Liver (tissue), 9 donors: ENCODE results near the gene PCDH9. TPM values are rescaled to one million over a fixed set of nuclear protein-coding genes. Genes with fewer than 3 reads are reported as not detected.

Experiments used
- DNase-seq: peaks from one replicate; pipeline ENCODE4 v3.0.0-alpha.2; 2017; ENCODE audit warnings: low spot score
- H3K27ac ChIP-seq, 2 donors: one replicate each; pipeline ENCODE4 v1.7.0; 2013; ENCODE audit warnings: inconsistent platforms in 2 of 2, low read length in 2 of 2, control low read depth in 1 of 2, low read depth in 1 of 2, mild to moderate bottlenecking in 1 of 2
- H3K27me3 ChIP-seq, 4 donors: one replicate each; pipeline versions ENCODE4 v1.6.1 to v1.7.0; 2013; ENCODE audit warnings: low read length in 3 of 4, inconsistent platforms in 1 of 4, mild to moderate bottlenecking in 1 of 4, moderate library complexity in 1 of 4; ENCODE audit not compliant: control insufficient read depth in 4 of 4, insufficient read depth in 4 of 4
- H3K36me3 ChIP-seq, 4 donors: one replicate each; pipeline versions ENCODE4 v1.6.1 to v1.7.0; 2013; ENCODE audit warnings: low read length in 3 of 4, mild to moderate bottlenecking in 3 of 4, low read depth in 1 of 4, moderate library complexity in 1 of 4; ENCODE audit not compliant: control insufficient read depth in 4 of 4, insufficient read depth in 3 of 4
- H3K4me1 ChIP-seq, 4 donors: one replicate each; pipeline versions ENCODE4 v1.6.1 to v1.7.0; 2013; ENCODE audit warnings: low read length in 3 of 4, mild to moderate bottlenecking in 3 of 4, moderate library complexity in 1 of 4; ENCODE audit not compliant: control insufficient read depth in 4 of 4, insufficient read depth in 4 of 4
- H3K4me3 ChIP-seq, 3 donors: one replicate each; pipeline versions ENCODE4 v1.6.1 to v1.7.0; 2013; ENCODE audit warnings: low read length in 3 of 3, control low read depth in 1 of 3, low read depth in 1 of 3, mild to moderate bottlenecking in 1 of 3
- H3K9ac ChIP-seq, 2 donors: one replicate each; pipeline ENCODE4 v1.7.0; 2013; ENCODE audit warnings: low read length in 2 of 2, mild to moderate bottlenecking in 2 of 2, moderate library complexity in 2 of 2, control low read depth in 1 of 2, low read depth in 1 of 2
- H3K9me3 ChIP-seq, 4 donors: one replicate each; pipeline versions ENCODE4 v1.6.1 to v1.7.0; 2013; ENCODE audit warnings: low read length in 3 of 4; ENCODE audit not compliant: control insufficient read depth in 4 of 4
- EGR1 ChIP-seq, 2 donors: IDR thresholded peaks; 2 replicates each; pipeline ENCODE4 v1.6.1; 2016 to 2018; ENCODE audit warnings: antibody characterized with exemption in 2 of 2, low read depth in 2 of 2
- FOXA1 ChIP-seq: IDR thresholded peaks from 2 replicates; pipeline ENCODE4 v1.6.1; 2016; ENCODE audit warnings: antibody characterized with exemption
- FOXA2 ChIP-seq: IDR thresholded peaks from 2 replicates; pipeline ENCODE4 v1.6.1; 2016; ENCODE audit warnings: antibody characterized with exemption
- GABPA ChIP-seq, 2 donors: IDR thresholded peaks in 1 of 2; conservative IDR thresholded peaks in 1 of 2; 2 replicates each; pipeline ENCODE4 v1.6.1; 2016; ENCODE audit warnings: antibody characterized with exemption in 2 of 2, mild to moderate bottlenecking in 1 of 2, moderate library complexity in 1 of 2
- HNF4A ChIP-seq, 2 donors: conservative IDR thresholded peaks; 2 replicates each; pipeline ENCODE4 v1.6.1; 2016; ENCODE audit warnings: antibody characterized with exemption in 2 of 2, mild to moderate bottlenecking in 2 of 2
- HNF4G ChIP-seq: IDR thresholded peaks from 2 replicates; pipeline ENCODE4 v1.6.1; 2016; ENCODE audit warnings: antibody characterized with exemption
- JUND ChIP-seq, 2 donors: IDR thresholded peaks; 2 replicates each; pipeline ENCODE4 v1.6.1; 2016; ENCODE audit warnings: antibody characterized with exemption in 2 of 2
- NR2F2 ChIP-seq: IDR thresholded peaks from 2 replicates; pipeline ENCODE4 v1.6.1; 2016; ENCODE audit warnings: antibody characterized with exemption
- RAD21 ChIP-seq, 2 donors: IDR thresholded peaks; 2 replicates each; pipeline ENCODE4 v1.6.1; 2016; ENCODE audit warnings: antibody characterized with exemption in 2 of 2, mild to moderate bottlenecking in 2 of 2
- RXRA ChIP-seq, 2 donors: IDR thresholded peaks; 2 replicates each; pipeline ENCODE4 v1.6.1; 2017 to 2018; ENCODE audit warnings: antibody characterized with exemption in 2 of 2, mild to moderate bottlenecking in 1 of 2
- TAF1 ChIP-seq: conservative IDR thresholded peaks from 2 replicates; pipeline ENCODE4 v1.6.1; 2016; ENCODE audit warnings: antibody characterized with exemption, mild to moderate bottlenecking
- YY1 ChIP-seq: IDR thresholded peaks from 2 replicates; pipeline ENCODE4 v1.6.1; 2016; ENCODE audit warnings: antibody characterized with exemption, mild to moderate bottlenecking
- WGBS: extraction: QIAGEN DNeasy Blood & Tissue Kit; methylation state at CpG from one replicate; pipeline ENCODE4 v1.1.7; 2013; 5-methylcytosine and 5-hydroxymethylcytosine counted together
- polyA plus RNA-seq, 2 donors: library from polyadenylated mRNA; stranded (reverse) in 1 of 2; unstranded in 1 of 2; fragments of 200-250 nt in 1 of 2; fragments of >200 nt in 1 of 2; fragmentation: Nextera tagmentation in 1 of 2; extraction: Ambion mirVana in 1 of 2; gene quantifications; one replicate each; pipeline versions ENCODE4 v1.2.1 to v1.2.3, GENCODE V29; 2013 to 2015
- total RNA-seq, 2 donors: library from RNA; depleted of rRNA; stranded (reverse); fragments of >200 nt; gene quantifications; one replicate each; pipeline ENCODE4 v1.2.3, GENCODE V29; 2014
- TF ChIP-seq, protein P1 (sequence below): fragments of 150-350 bp; IDR thresholded peaks from 2 replicates; pipeline ENCODE4 v1.5.1; 2017; ENCODE audit warnings: improper control_type of control experiment, low read depth, low read length; ENCODE audit not compliant: missing input control
- TF ChIP-seq, protein P2 (sequence below): IDR thresholded peaks from 2 replicates; pipeline ENCODE4 v1.6.1; 2016; ENCODE audit warnings: antibody characterized with exemption
- TF ChIP-seq, protein P3 (sequence below): IDR thresholded peaks from 2 replicates; pipeline ENCODE4 v1.6.1; 2016; ENCODE audit warnings: antibody characterized with exemption, mild to moderate bottlenecking
- donor health status: healthy.
- donor health status: healthy.
- donor health status: healthy.
- donor health status: healthy.
- donor health status: healthy.

PCDH9 gene
- total and polyA plus RNA-seq, 4 donors, result 0.90 to 4.0 (median 2.2) TPM

DNA sequence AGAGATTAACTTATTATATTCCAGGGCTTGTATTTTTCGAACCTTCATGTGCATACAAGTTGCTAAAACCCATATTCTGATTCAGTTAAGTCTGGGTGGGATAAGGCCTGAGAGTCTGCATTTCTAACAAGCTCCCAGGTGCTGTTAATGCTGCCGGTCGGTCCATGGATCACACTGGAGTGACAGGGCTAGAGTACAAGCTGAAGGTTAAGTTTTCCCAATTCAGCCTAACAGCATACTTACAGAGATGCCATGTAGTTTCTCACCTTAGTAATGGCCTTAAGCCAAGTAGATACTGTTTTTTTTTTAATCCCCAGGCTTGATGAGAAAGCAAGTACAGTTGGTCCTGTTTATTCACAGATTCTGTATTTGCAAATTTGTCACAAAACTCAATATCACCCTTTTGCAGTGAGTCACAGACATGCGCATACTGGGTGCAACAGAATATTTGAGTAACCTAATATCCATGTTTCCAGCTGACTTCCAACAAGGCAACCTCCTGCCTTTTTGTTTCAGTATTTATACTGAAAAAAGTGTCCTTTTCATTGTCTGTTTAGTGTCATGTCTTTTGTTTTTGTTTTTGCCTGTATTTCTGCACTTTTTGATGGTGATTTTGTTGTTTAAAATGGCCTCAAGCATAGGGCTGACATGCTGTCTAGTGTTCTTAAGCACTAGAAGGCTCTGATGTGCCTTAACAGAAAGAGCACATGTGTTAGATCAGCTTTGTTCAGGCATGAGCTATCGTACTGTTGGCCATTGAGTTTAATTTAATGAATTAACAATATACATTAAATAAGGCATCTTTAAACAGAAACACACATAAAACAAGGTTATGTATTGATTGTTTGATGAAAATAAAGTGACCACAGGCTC is 875.0 kb downstream of the PCDH9 start (continued):
- TF ChIP-seq, protein P1, sequence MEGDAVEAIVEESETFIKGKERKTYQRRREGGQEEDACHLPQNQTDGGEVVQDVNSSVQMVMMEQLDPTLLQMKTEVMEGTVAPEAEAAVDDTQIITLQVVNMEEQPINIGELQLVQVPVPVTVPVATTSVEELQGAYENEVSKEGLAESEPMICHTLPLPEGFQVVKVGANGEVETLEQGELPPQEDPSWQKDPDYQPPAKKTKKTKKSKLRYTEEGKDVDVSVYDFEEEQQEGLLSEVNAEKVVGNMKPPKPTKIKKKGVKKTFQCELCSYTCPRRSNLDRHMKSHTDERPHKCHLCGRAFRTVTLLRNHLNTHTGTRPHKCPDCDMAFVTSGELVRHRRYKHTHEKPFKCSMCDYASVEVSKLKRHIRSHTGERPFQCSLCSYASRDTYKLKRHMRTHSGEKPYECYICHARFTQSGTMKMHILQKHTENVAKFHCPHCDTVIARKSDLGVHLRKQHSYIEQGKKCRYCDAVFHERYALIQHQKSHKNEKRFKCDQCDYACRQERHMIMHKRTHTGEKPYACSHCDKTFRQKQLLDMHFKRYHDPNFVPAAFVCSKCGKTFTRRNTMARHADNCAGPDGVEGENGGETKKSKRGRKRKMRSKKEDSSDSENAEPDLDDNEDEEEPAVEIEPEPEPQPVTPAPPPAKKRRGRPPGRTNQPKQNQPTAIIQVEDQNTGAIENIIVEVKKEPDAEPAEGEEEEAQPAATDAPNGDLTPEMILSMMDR, result no peak
- no peak for TF ChIP-seq TAF1
- TF ChIP-seq, protein P2, sequence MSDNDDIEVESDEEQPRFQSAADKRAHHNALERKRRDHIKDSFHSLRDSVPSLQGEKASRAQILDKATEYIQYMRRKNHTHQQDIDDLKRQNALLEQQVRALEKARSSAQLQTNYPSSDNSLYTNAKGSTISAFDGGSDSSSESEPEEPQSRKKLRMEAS, result no peak

DNA sequence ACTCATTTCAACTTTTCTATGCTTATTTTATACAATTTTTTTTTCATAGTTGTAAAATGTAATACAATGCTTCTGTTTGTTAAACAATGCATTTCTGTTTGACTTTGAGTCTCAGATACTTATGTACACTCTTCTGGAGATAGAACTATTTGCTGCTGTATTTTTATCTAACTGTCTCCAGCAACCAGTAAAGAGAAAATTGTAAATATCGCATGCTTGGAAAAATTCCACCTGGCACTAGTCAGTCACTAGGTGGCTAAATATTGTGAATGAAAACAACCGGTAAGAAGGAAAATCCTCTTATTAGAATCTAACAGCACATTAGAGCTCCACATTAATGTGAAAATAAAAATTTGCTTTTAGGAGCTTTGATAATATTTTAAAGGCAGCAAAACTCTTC is 876.5 kb downstream of the PCDH9 start:
- 20% methylated on average over 2 of the region's 2 CpGs for WGBS
- H3K27me3 ChIP-seq, result no peaks in the 10 kb centered on the region

DNA sequence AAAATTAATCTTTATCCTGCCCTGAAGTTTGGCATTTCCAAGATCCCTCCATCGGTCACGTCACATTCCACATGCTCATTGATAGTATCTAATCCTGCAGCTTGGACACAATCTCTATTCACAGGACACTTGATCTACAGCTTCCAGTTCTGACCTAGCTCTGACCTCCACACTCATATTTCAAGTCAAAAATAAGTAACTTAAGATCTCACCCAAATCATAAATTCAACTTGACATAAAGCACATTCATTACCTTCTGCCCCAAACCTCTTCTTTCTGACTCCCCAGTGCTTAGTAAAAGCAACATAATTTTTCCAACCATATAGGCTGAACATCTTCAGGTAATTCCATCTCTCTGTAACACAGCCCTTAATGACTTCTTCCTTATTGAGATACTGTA is 880.2 kb downstream of the PCDH9 start:
- Histone ChIP-seq H3K4me1 (no peaks in the 10 kb centered on the region), H3K27ac (no peak overlapping the region), H3K9me3 (no peaks in the 10 kb centered on the region), H3K4me3 (no peak overlapping the region), H3K36me3 (no peaks in the 10 kb centered on the region), H3K9ac (no peak overlapping the region), H3K27me3 (peaks cover 0 to 2% (median 0%) of the 10 kb centered on the region in 4 donors)
- WGBS, result 77% methylated on average over 2 of the region's 2 CpGs
- no peak for DNase-seq
- TF ChIP-seq TAF1 (no peak), EGR1 (IDR thresholded peaks at IDR 0.05; ENCODE audit: low read depth in 2 of 2) (no peak), HNF4G (no peak), JUND (IDR thresholded peaks at IDR 0.05) (no peak), FOXA1 (no peak), NR2F2 (no peak), HNF4A (conservative IDR thresholded peaks at IDR 0.05) (no peak), FOXA2 (no peak), GABPA (IDR thresholded peaks at IDR 0.05 in 1 of 2, conservative IDR thresholded peaks at IDR 0.05 in 1 of 2) (no peak), RXRA (IDR thresholded peaks at IDR 0.05) (no peak), YY1 (no peak), RAD21 (IDR thresholded peaks at IDR 0.05) (no peak)
- TF ChIP-seq, protein P2, result no peak
- TF ChIP-seq, protein P1, result no peak
- TF ChIP-seq, protein P3, sequence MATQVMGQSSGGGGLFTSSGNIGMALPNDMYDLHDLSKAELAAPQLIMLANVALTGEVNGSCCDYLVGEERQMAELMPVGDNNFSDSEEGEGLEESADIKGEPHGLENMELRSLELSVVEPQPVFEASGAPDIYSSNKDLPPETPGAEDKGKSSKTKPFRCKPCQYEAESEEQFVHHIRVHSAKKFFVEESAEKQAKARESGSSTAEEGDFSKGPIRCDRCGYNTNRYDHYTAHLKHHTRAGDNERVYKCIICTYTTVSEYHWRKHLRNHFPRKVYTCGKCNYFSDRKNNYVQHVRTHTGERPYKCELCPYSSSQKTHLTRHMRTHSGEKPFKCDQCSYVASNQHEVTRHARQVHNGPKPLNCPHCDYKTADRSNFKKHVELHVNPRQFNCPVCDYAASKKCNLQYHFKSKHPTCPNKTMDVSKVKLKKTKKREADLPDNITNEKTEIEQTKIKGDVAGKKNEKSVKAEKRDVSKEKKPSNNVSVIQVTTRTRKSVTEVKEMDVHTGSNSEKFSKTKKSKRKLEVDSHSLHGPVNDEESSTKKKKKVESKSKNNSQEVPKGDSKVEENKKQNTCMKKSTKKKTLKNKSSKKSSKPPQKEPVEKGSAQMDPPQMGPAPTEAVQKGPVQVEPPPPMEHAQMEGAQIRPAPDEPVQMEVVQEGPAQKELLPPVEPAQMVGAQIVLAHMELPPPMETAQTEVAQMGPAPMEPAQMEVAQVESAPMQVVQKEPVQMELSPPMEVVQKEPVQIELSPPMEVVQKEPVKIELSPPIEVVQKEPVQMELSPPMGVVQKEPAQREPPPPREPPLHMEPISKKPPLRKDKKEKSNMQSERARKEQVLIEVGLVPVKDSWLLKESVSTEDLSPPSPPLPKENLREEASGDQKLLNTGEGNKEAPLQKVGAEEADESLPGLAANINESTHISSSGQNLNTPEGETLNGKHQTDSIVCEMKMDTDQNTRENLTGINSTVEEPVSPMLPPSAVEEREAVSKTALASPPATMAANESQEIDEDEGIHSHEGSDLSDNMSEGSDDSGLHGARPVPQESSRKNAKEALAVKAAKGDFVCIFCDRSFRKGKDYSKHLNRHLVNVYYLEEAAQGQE, result no peak

More for the DNA sequence above, 876.5 kb downstream of the PCDH9 start:
- H3K9ac ChIP-seq, result no peak overlapping the region
- no peak for DNase-seq
- no peaks in the 10 kb centered on the region for H3K4me1 ChIP-seq
- H3K4me3 ChIP-seq, result no peak overlapping the region
- H3K36me3 ChIP-seq, result no peaks in the 10 kb centered on the region
- TF ChIP-seq, protein P1, result no peak
- no peak for TF ChIP-seq TAF1
- no peak for TF ChIP-seq EGR1 (IDR thresholded peaks at IDR 0.05; ENCODE audit: low read depth in 2 of 2)
- no peak for TF ChIP-seq RAD21 (IDR thresholded peaks at IDR 0.05)
- TF ChIP-seq HNF4A (conservative IDR thresholded peaks at IDR 0.05), result no peak
- TF ChIP-seq YY1, result no peak
- no peak for TF ChIP-seq GABPA (IDR thresholded peaks at IDR 0.05 in 1 of 2, conservative IDR thresholded peaks at IDR 0.05 in 1 of 2)
- H3K27ac ChIP-seq, result no peak overlapping the region
- no peaks in the 10 kb centered on the region for H3K9me3 ChIP-seq
